ENCODE measurements around the gene BAIAP2L1.
"Not testable (repeated sequence)": the region's sequence is repeated elsewhere in the genome, so short reads cannot be mapped to it uniquely, and the experiment has no call there.

BAIAP2L1 gene

DNA sequence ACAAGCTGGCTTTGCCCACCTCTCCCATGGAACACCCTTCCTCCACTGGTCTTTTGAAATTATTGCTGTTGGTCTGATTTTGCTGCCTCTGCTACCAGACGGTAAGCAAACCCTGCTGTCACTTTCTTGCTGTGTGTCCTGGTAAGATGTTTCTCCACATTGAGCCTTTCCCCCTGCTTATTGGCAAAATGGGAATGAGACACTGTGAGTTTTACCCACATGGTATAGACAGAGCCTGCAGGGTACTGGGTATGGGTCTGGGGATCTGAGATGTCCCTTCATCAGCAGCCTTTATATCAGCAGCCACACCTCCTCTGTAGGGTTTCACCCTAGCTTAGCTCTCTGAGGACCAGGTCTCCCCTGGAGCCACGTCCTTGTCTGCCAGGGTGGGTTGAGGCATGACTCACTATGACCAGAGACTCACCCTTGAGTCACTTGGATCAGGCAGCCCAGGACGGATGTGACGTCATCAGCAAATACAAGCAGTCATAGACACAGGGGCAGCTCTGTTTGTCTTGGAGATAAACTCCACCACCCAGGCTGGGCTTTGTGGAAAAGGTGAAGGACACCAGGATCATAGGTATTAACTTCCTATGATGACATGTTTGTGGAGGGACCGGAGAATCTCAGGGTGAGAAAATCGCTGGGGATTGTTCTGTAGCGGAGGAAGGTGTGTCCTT, 17.9 kb upstream of the BAIAP2L1 start:
- no peak overlapping the region for H3K4me2 ChIP-seq (ENCODE audit: low read length)
- H3K27ac ChIP-seq = no peak overlapping the region
- H3K36me3 ChIP-seq (ENCODE audit: control insufficient read depth, insufficient read depth, low read length) = no peaks in the 10 kb centered on the region
- no peaks in the 10 kb centered on the region for H3K4me1 ChIP-seq
- TF ChIP-seq, protein P1, sequence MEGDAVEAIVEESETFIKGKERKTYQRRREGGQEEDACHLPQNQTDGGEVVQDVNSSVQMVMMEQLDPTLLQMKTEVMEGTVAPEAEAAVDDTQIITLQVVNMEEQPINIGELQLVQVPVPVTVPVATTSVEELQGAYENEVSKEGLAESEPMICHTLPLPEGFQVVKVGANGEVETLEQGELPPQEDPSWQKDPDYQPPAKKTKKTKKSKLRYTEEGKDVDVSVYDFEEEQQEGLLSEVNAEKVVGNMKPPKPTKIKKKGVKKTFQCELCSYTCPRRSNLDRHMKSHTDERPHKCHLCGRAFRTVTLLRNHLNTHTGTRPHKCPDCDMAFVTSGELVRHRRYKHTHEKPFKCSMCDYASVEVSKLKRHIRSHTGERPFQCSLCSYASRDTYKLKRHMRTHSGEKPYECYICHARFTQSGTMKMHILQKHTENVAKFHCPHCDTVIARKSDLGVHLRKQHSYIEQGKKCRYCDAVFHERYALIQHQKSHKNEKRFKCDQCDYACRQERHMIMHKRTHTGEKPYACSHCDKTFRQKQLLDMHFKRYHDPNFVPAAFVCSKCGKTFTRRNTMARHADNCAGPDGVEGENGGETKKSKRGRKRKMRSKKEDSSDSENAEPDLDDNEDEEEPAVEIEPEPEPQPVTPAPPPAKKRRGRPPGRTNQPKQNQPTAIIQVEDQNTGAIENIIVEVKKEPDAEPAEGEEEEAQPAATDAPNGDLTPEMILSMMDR (IDR thresholded peaks at IDR 0.05) = no peak
- H3K27me3 ChIP-seq (ENCODE audit: control insufficient read depth, insufficient read depth, low read length) = no peaks in the 10 kb centered on the region
- H3K9ac ChIP-seq = no peak overlapping the region
- no peak overlapping the region for H2AFZ ChIP-seq
- no peaks in the 10 kb centered on the region for H3K9me3 ChIP-seq (ENCODE audit: control insufficient read depth, low read length)
- H3K4me3 ChIP-seq (ENCODE audit: low read depth, low read length) = no peak overlapping the region
- no peaks in the 10 kb centered on the region for H3K79me2 ChIP-seq

DNA sequence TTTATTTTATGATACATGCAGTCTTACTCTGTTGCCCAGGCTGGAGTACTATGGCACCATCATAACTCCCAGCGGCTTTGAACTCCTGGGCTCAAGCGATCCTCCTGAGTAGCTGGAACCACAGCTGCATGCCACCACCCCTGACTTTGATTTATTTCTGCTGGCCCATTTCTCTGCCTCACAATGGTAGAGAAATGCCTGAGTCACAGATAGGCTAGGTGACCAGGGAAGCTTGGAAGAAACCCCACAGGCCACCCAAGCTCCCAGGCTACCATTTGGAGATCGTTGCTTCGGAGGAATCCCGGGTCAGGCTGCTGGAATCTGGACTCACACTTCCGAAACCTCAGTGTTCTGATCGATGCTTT, 17.4 kb upstream of the BAIAP2L1 start:
- Histone ChIP-seq H3K27ac (no peak overlapping the region), H3K4me1 (no peaks in the 10 kb centered on the region), H2AFZ (no peak overlapping the region), H3K79me2 (no peaks in the 10 kb centered on the region), H3K4me2 (ENCODE audit: low read length) (no peak overlapping the region), H3K9ac (no peak overlapping the region), H3K36me3 (ENCODE audit: control insufficient read depth, insufficient read depth, low read length) (no peaks in the 10 kb centered on the region), H3K4me3 (ENCODE audit: low read depth, low read length) (no peak overlapping the region), H3K9me3 (ENCODE audit: control insufficient read depth, low read length) (no peaks in the 10 kb centered on the region), H3K27me3 (ENCODE audit: control insufficient read depth, insufficient read depth, low read length) (no peaks in the 10 kb centered on the region)
- TF ChIP-seq, protein P1 (IDR thresholded peaks at IDR 0.05) = no peak

DNA sequence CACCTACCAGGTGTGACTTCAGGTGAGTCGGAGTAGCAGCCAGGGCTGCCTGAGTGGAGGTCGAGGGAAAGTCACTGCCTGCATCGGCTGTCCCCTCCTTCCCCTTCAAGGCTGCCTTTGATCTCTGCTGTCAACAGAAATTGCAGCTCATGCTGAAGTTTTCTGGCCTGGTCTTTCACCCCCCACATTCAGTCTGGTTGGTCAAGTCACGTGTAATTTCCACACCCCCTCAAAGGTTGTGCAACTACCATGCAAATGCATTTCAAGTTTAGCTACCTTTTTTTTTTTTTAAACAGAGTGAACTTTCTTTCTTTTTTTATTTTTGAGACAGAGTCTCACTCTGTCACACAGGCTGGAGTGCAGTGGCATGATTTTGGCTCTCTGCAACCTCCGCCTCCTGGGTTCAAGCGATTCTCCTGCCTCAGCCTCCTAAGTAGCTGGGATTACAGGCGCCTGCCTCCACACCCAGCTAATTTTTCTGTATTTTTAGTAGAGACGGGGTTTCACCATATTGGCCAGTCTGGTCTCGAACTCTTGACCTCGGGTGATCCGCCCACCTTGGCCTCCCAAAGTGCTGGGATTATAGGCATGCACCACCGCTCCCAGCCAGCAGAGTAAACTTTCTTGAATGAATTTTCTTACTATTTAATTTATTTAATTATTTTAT, 16.8 kb upstream of the BAIAP2L1 start:
- not testable (repeated sequence) for H2AFZ ChIP-seq; H3K9ac ChIP-seq; H3K4me2 ChIP-seq (ENCODE audit: low read length); H3K4me3 ChIP-seq (ENCODE audit: low read depth, low read length); H3K27me3 ChIP-seq (ENCODE audit: control insufficient read depth, insufficient read depth, low read length); H3K27ac ChIP-seq; H3K9me3 ChIP-seq (ENCODE audit: control insufficient read depth, low read length); H3K36me3 ChIP-seq (ENCODE audit: control insufficient read depth, insufficient read depth, low read length); H3K79me2 ChIP-seq; H3K4me1 ChIP-seq

DNA sequence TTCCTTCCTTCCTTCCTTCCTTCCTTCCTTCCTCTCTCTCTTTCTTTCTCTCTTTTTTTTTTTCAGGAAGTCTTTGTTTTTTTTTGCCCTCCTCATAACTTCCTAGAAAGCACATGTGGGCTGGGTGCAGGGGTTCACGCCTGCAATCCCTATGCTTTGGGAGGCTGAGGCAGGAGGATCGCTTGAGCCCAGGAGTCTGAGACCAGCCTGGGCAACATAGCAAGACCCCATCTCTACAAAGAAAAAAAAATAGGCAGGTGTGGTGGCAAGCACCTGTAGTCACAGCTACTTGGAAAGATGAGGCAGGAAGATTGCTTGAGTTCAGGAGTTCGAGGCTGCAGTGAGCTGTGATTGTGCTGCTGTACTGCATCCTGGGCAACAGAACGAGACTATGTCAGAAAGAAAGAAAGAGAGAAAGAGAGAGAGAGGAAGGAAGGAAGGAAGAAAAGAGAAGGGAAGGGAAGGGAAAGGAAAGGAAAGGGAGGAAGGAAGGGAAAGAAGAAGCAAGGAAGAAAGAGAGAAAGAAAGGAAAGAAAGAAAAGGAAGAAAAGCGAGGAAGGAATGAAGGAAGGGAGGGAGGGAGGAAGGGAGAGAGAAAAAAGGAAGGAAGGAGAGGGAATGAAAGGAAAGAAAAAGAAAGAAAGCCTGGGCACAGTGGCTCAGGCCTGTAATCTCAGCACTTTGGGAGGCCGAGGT, 13.5 kb upstream of the BAIAP2L1 start:
- H3K9ac ChIP-seq = no peak overlapping the region
- no peaks in the 10 kb centered on the region for H3K79me2 ChIP-seq
- H3K9me3 ChIP-seq (ENCODE audit: control insufficient read depth, low read length) = no peaks in the 10 kb centered on the region
- TF ChIP-seq, protein P1 (IDR thresholded peaks at IDR 0.05) = no peak
- no peaks in the 10 kb centered on the region for H3K36me3 ChIP-seq (ENCODE audit: control insufficient read depth, insufficient read depth, low read length)
- H3K27me3 ChIP-seq (ENCODE audit: control insufficient read depth, insufficient read depth, low read length) = no peaks in the 10 kb centered on the region
- no peak overlapping the region for H3K27ac ChIP-seq
- H3K4me3 ChIP-seq (ENCODE audit: low read depth, low read length) = no peak overlapping the region
- H2AFZ ChIP-seq = no peak overlapping the region
- no peak overlapping the region for H3K4me2 ChIP-seq (ENCODE audit: low read length)
- H3K4me1 ChIP-seq = no peaks in the 10 kb centered on the region

DNA sequence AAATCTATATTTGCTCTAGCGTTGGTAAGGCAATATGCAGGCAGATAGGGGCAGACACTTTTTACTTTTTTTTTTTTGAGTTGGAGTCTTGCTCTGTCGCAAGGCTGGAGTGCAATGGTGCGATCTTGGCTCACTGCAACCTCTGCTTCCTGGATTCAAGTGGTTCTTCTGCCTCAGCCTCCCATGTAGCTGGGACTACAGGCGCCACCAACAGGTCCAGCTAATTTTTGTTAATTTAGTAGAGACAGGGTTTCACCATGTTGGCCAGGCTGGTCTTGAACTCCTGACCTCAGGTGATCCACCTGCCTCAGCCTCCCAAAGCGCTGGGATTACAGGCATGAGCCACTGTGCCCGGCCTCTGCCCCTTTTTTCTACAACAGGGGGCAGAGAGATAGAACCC, 12.8 kb upstream of the BAIAP2L1 start:
- H3K27ac ChIP-seq; H3K4me2 ChIP-seq (ENCODE audit: low read length); H3K9me3 ChIP-seq (ENCODE audit: control insufficient read depth, low read length); H3K27me3 ChIP-seq (ENCODE audit: control insufficient read depth, insufficient read depth, low read length); H3K4me1 ChIP-seq; H3K9ac ChIP-seq; H3K79me2 ChIP-seq; H3K4me3 ChIP-seq (ENCODE audit: low read depth, low read length); H2AFZ ChIP-seq; H3K36me3 ChIP-seq (ENCODE audit: control insufficient read depth, insufficient read depth, low read length): not testable (repeated sequence)

Data from parathyroid adenoma (tissue), 2 donors.